Adrenal gland (tissue), 12 donors: ENCODE results near the gene ME1. TPM values are rescaled to one million over a fixed set of nuclear protein-coding genes. Genes with fewer than 3 reads are reported as not detected.

Experiments used
- DNase-seq, 7 donors: peaks; one replicate each; pipeline ENCODE4 v3.0.0-alpha.2; 2019 to 2020
- H3K27ac ChIP-seq, 5 donors: fragments of 200-600 bp; sonication (generic) in 4 of 5; 1 replicate in 3 of 5; 2 replicates in 2 of 5; pipeline versions ENCODE4 v1.5.1 to v1.8.0; 2016 to 2020; ENCODE audit warnings: mild to moderate bottlenecking in 1 of 5
- H3K27me3 ChIP-seq: fragments of 200-600 bp; 2 replicates; pipeline ENCODE4 v1.8.0; 2021
- H3K36me3 ChIP-seq, 2 donors: fragments of 200-600 bp; replicated peaks in 1 of 2; 1 replicate in 1 of 2; 2 replicates in 1 of 2; pipeline versions ENCODE4 v1.5.1 to v1.8.0; 2018 to 2022
- H3K4me1 ChIP-seq, 2 donors: fragments of 200-600 bp; replicated peaks in 1 of 2; 1 replicate in 1 of 2; 2 replicates in 1 of 2; pipeline versions ENCODE4 v1.5.1 to v1.8.0; 2018 to 2021
- H3K4me3 ChIP-seq, 4 donors: fragments of 200-600 bp; sonication (generic) in 3 of 4; one replicate each; pipeline ENCODE4 v1.5.1; 2016 to 2018
- H3K9me3 ChIP-seq, 3 donors: fragments of 200-600 bp; sonication (generic) in 1 of 3; replicated peaks in 1 of 3; 1 replicate in 2 of 3; 2 replicates in 1 of 3; pipeline versions ENCODE4 v1.5.1 to v1.8.0; 2016 to 2021
- CTCF ChIP-seq, 6 experiments: fragments of 450-650 bp in 4 of 6; fragments of 200-600 bp in 2 of 6; sonication (generic) in 1 of 6; IDR thresholded peaks; 1 replicate in 5 of 6; 2 replicates in 1 of 6; pipeline versions ENCODE4 v1.5.1 to v1.8.0; 2016 to 2021; ENCODE audit warnings: antibody characterized with exemption in 6 of 6, mild to moderate bottlenecking in 2 of 6, moderate library complexity in 1 of 6
- POLR2A ChIP-seq, 2 donors: fragments of 450-650 bp; IDR thresholded peaks; one replicate each; pipeline ENCODE4 v1.6.1; 2017; ENCODE audit warnings: antibody characterized with exemption in 2 of 2, mild to moderate bottlenecking in 2 of 2, moderate library complexity in 1 of 2
- WGBS, 4 donors: extraction: QIAGEN DNeasy Blood & Tissue Kit in 2 of 4; methylation state at CpG; one replicate each; pipeline versions ENCODE4 v1.1.5 to v1.1.7; 2013 to 2017; 5-methylcytosine and 5-hydroxymethylcytosine counted together
- intact Hi-C, 2 donors: fragments of 100-400 bp; cut with DNase I; formaldehyde crosslinking; loops; one replicate each; pipeline versions ENCODE4 v1.14.1 to v1.15.0; 2022 to 2023
- polyA plus RNA-seq, 3 donors: library from polyadenylated mRNA; stranded (reverse); fragments of 200-250 nt in 2 of 3; fragments of 350-450 nt in 1 of 3; fragmentation: Illumina TruSeq in 1 of 3; extraction: RNeasy Lipid Tissue Mini Kit (QIAGEN cat#74804) in 1 of 3; gene quantifications; one replicate each; pipeline ENCODE4 v1.2.3, GENCODE V29; 2013 to 2014
- total RNA-seq, 9 donors: library from RNA; depleted of rRNA in 4 of 9; stranded (reverse); fragments of >200 nt in 4 of 9; fragments of 120-200 nt in 1 of 9; fragmentation: NEBNext Ultra II Directional in 1 of 9; extraction: Animal tissue kit (Norgen Biotek cat#: 25700) in 1 of 9; gene quantifications; one replicate each; pipeline versions ENCODE4 v1.1.0 to v1.2.4, GENCODE V29; 2013 to 2023
- donor health status: healthy with polysubstance abuse.
- donor health status: Bipolar disorder and iron deficiency.
- donor health status: DM: yes; HTN: yes; CAD: no.
- donor health status: DM: no; HTN: no; CAD: no.
- donor health status: DM: no; HTN: no; CAD: no.
- donor health status: DM: yes; HTN: yes; CAD: no.

The ME1 gene
- total and polyA plus RNA-seq, 12 donors: 19.9 to 145 (median 64.1) TPM

- TF ChIP-seq POLR2A (IDR thresholded peaks at IDR 0.05) (no peak), CTCF (IDR thresholded peaks at IDR 0.05) (no peak)
- Histone ChIP-seq H3K27me3 (no peaks in the 10 kb centered on the region), H3K4me3 (no peak overlapping the region), H3K4me1 (no peaks in the 10 kb centered on the region), H3K36me3 (no peaks in the 10 kb centered on the region), H3K27ac (no peak overlapping the region), H3K9me3 (no peaks in the 10 kb centered on the region)
- intact Hi-C loops: no loop called here
- no peak for DNase-seq
- WGBS, 4 donors: 84 to 92% (median 89%) methylated on average over 4 of the region's 4 CpGs
Observed at GRCh38 chr6:83443516-83443915, 12.7 kb upstream of the ME1 start.

- Histone ChIP-seq H3K4me3 (no peak overlapping the region), H3K27ac (peak overlapping the region in 1 of 5 donors; percentile 54), H3K27me3 (no peaks in the 10 kb centered on the region), H3K9me3 (no peaks in the 10 kb centered on the region), H3K4me1 (no peaks in the 10 kb centered on the region), H3K36me3 (no peaks in the 10 kb centered on the region)
- WGBS, 4 donors: 54 to 79% (median 69%) methylated on average over 2 of the region's 2 CpGs
- TF ChIP-seq POLR2A (IDR thresholded peaks at IDR 0.05) (no peak), CTCF (IDR thresholded peaks at IDR 0.05) (no peak)
- no peak for DNase-seq
- intact Hi-C loops: no loop called here
Observed at GRCh38 chr6:83442752-83443151, 11.9 kb upstream of the ME1 start.

- Histone ChIP-seq H3K4me1 (no peaks in the 10 kb centered on the region), H3K9me3 (no peaks in the 10 kb centered on the region), H3K27me3 (no peaks in the 10 kb centered on the region), H3K27ac (no peak overlapping the region), H3K36me3 (no peaks in the 10 kb centered on the region), H3K4me3 (no peak overlapping the region)
- DNase-seq: no peak
- TF ChIP-seq CTCF (IDR thresholded peaks at IDR 0.05): no peak
- WGBS, 4 donors: 75 to 83% (median 79%) methylated on average over 2 of the region's 2 CpGs
- intact Hi-C loops: no loop called here
Observed at GRCh38 chr6:83439201-83439600, 8.3 kb upstream of the ME1 start.

- Histone ChIP-seq H3K9me3 (no peaks in the 10 kb centered on the region), H3K36me3 (no peaks in the 10 kb centered on the region), H3K27me3 (no peaks in the 10 kb centered on the region), H3K4me1 (peaks cover 3 to 5% of the 10 kb centered on the region in 2 donors), H3K27ac (no peak overlapping the region), H3K4me3 (no peak overlapping the region)
- intact Hi-C loops: no loop called here
- TF ChIP-seq POLR2A (IDR thresholded peaks at IDR 0.05) (no peak), CTCF (IDR thresholded peaks at IDR 0.05) (no peak)
- DNase-seq: no peak
Observed at GRCh38 chr6:83436674-83437073, 5.8 kb upstream of the ME1 start.
